GM13977 (cell line): ENCODE results near the gene MRAP2.

Experiments
- DNase-seq: peaks from one replicate; pipeline ENCODE4 v3.0.0; 2012; ENCODE audit warnings: low spot score
- in situ Hi-C: fragments of 300-500 bp; cut with MboI; formaldehyde crosslinking; loops from one replicate; pipeline ENCODE4 v1.12.0; 2022; ENCODE audit warnings: low sequenced_read_pairs, low pct_unique_long_range_greater_than_20kb, mixed read lengths, inconsistent platforms; ENCODE audit not compliant: unreplicated experiment
- TF ChIP-seq, protein P1 (sequence below): IDR thresholded peaks from 2 replicates; pipeline ENCODE4 v1.5.1; 2012; ENCODE audit warnings: mild to moderate bottlenecking, control low read depth; ENCODE audit not compliant: insufficient read depth; ENCODE audit errors: extremely low read depth, missing control alignments

MRAP2 gene

DNA sequence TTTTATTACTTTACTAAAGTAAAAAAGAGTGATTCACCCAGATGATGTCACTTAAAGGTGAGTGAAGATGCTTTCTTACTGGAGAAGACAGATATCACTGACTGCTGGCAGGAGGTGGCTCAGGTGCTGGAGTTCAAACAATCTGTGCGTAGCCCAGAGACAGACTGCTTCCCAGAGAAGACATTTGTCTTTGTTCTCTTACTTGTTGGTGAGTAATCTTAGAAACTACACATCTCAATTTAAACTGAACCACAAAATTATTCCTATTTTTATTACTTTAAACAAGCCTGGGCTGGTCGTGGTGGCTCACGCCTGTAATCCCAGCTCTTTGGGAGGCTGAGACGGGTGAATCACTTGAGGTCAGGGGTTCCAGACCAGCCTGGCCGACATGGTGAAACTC is 101.7 kb downstream of the MRAP2 start:
- DNase-seq = no peak
- in situ Hi-C loops = no loop called here
- TF ChIP-seq, protein P1, sequence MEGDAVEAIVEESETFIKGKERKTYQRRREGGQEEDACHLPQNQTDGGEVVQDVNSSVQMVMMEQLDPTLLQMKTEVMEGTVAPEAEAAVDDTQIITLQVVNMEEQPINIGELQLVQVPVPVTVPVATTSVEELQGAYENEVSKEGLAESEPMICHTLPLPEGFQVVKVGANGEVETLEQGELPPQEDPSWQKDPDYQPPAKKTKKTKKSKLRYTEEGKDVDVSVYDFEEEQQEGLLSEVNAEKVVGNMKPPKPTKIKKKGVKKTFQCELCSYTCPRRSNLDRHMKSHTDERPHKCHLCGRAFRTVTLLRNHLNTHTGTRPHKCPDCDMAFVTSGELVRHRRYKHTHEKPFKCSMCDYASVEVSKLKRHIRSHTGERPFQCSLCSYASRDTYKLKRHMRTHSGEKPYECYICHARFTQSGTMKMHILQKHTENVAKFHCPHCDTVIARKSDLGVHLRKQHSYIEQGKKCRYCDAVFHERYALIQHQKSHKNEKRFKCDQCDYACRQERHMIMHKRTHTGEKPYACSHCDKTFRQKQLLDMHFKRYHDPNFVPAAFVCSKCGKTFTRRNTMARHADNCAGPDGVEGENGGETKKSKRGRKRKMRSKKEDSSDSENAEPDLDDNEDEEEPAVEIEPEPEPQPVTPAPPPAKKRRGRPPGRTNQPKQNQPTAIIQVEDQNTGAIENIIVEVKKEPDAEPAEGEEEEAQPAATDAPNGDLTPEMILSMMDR = no peak

DNA sequence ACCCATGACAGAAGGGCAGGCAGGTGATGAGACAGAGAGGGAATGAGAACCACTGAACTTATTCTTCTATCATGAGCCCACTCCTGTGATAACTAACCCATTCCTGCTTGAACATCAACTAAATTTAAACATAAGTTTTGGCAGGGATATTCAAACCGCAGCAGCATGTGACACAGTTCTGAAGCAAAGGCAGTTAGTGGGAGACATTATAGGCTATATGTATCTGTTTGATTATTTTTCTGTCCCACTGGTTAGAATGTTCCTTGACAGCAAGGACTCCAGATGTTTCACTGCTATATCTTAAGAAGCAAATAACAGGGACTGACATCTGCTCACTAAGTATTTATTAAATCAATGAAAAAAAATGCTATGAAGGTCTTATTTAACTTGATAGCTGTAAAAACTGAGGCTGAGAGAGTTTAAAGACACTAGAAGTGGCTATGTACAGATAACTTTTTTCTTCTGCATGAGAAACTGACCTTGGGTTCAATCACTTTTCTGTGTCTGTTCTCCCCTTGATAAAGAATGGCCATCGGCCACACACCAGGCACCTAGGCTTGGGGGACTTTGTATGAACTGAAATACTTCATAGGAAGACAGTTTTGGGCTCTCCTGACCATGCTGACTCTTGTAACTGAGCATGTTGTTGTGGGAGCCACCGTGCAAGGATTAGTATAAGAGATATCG is 102.9 kb downstream of the MRAP2 start:
- no peak for DNase-seq
- in situ Hi-C loops = no loop called here
- TF ChIP-seq, protein P1 = no peak

DNA sequence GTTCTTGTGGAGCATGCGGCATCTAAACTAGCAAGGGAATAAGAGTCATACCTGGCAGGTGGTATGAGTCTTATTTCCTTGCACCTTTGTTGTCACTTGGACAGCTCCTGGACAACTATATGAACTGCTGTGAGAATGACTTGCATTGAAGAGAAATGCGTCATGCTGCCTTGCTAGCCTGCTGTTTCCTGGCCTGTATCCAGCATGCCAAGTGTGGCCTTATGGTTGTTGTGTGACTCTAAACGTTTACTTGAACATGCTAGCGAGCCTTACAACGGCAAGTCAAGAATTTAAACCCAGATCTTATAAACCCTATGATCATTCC is 103.4 kb downstream of the MRAP2 start:
- no peak for DNase-seq
- in situ Hi-C loops = no loop called here

DNA sequence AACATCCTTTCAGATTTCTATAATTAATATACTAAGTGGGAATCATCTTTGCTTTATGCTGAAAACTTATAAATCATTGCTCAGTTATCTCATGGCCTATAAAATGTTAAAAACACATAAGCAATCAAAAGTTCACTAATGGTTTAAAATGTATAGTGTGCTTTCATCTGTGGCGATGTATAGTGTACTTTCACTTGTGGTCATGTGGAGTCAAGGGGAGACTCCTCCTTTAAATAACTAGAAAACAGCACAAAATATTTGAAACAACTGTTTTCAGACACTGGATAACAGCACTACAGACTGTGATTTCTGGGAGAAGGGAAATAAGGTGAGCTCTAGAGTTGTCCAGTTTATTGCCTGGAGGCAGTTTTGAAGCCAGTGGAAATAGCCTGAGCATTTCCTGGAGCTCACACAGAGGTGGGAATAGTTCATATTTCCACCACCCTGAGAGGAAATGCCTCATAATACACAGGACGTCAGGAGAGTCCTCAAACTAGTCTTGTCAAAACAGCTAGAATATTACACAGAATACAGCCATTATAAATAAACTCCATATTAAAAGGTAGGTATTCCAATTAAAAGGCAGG is 104.5 kb downstream of the MRAP2 start:
- in situ Hi-C loops = no loop called here
- TF ChIP-seq, protein P1 = no peak
- DNase-seq = no peak

More for the DNA sequence above, 103.4 kb downstream of the MRAP2 start:
- TF ChIP-seq, protein P1 = no peak

DNA sequence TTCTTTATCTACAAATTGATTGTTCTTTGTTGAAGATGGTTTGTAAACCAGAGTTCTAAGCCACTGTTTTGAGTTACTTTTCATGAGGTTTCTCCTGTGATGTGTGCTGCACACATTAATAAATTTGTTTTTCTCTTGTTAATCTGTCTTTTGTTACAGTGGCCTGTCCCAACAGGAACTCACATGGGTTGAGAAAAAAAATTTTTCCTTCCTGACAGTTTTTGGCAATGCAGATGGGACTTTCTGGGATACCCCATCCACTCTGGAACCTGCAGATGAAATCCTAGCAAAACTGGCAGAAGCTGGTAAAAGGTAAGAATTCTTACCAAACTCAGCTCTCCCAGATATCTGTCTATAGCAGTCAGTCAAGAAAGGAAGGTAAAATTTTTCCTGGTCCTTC is 105.7 kb downstream of the MRAP2 start:
- TF ChIP-seq, protein P1 = no peak
- no peak for DNase-seq
- in situ Hi-C loops = no loop called here
